HG02938 (cell line): ENCODE measurements around the gene SUPV3L1.
A peak's percentile ranks its signal among the peaks of the same experiment; 100 is the strongest.

Experiments
- ATAC-seq: cut with Tn5 transposase; IDR thresholded peaks from one replicate; pipeline ENCODE4 v1.9.1; 2021; ENCODE audit warnings: mild to moderate bottlenecking, moderate library complexity; ENCODE audit not compliant: unreplicated experiment

Gene SUPV3L1

GRCh38 chr10:69201045-69201444 is 21.0 kb downstream of the SUPV3L1 start:
- no peak for ATAC-seq

GRCh38 chr10:69202332-69202731 is 22.3 kb downstream of the SUPV3L1 start:
- ATAC-seq = no peak

- no peak for ATAC-seq
These were observed 28.7 kb downstream of the SUPV3L1 start for GRCh38 chr10:69208761-69209160.

GRCh38 chr10:69209787-69210484 is 29.9 kb downstream of the SUPV3L1 start:
- no peak for ATAC-seq

- no peak for ATAC-seq
These were observed 31.1 kb downstream of the SUPV3L1 start for GRCh38 chr10:69211104-69211503.

- ATAC-seq = no peak
These were observed 31.5 kb downstream of the SUPV3L1 start for GRCh38 chr10:69211524-69211923.

- ATAC-seq = no peak
These were observed 33.7 kb downstream of the SUPV3L1 start for GRCh38 chr10:69213591-69214311.

GRCh38 chr10:69214666-69215131 is 34.7 kb downstream of the SUPV3L1 start:
- ATAC-seq = no peak

- ATAC-seq = no peak
These were observed 35.6 kb downstream of the SUPV3L1 start for GRCh38 chr10:69215405-69216171.

GRCh38 chr10:69216577-69217118 is 36.6 kb downstream of the SUPV3L1 start:
- no peak for ATAC-seq

- no peak for ATAC-seq
These were observed 37.2 kb downstream of the SUPV3L1 start for GRCh38 chr10:69217119-69217754.

- ATAC-seq = no peak
These were observed 38.8 kb downstream of the SUPV3L1 start for GRCh38 chr10:69218831-69219230.

GRCh38 chr10:69220041-69220451 is 40.0 kb downstream of the SUPV3L1 start, which contains the start of gene HKDC1:
TSS of gene HKDC1 (plus strand) at chr10:69220332. CDS start at chr10:69220436, 104 bp downstream.
- no peak for ATAC-seq

- ATAC-seq = no peak
These were observed 40.5 kb downstream of the SUPV3L1 start for GRCh38 chr10:69220507-69220906.

- ATAC-seq = peak; percentile 97
These were observed 42.4 kb downstream of the SUPV3L1 start for GRCh38 chr10:69222157-69223027.

GRCh38 chr10:69223028-69223342 is 43.0 kb downstream of the SUPV3L1 start:
- no peak for ATAC-seq

- no peak for ATAC-seq
These were observed 45.0 kb downstream of the SUPV3L1 start for GRCh38 chr10:69224862-69225657.

- no peak for ATAC-seq
These were observed 45.6 kb downstream of the SUPV3L1 start for GRCh38 chr10:69225681-69226080.

- ATAC-seq = no peak
These were observed 47.0 kb downstream of the SUPV3L1 start for GRCh38 chr10:69226919-69227450.
